A549 (cell line): Measurements from ENCODE around the gene SSPN. TPM values are rescaled to one million over a fixed set of nuclear protein-coding genes. Genes with fewer than 3 reads are reported as not detected.

Experiments used
- ATAC-seq, 2 experiments: fragments of 200-7000 bp in 1 of 2; fragments of >200 bp in 1 of 2; cut with Nextera tagmentation in 1 of 2; cut with Tn5 transposase in 1 of 2; 3 replicates each; pipeline versions ENCODE4 v1.8.0 to v1.9.1; 2018 to 2020; ENCODE audit warnings: mild to moderate bottlenecking in 1 of 2, moderate library complexity in 1 of 2
- CTCF ChIA-PET: fragments of 300-600 bp; sonication (Branson Sonifier 250); formaldehyde crosslinking; extraction: SDS; loops from one replicate; lab custom pipeline; 2021; ENCODE audit warnings: antibody characterized with exemption, inconsistent platforms; lab: Yijun Ruan, JAX
- POLR2A ChIA-PET: fragments of 350-600 bp; formaldehyde crosslinking; extraction: SDS; loops from one replicate; lab custom pipeline; 2021; ENCODE audit warnings: antibody characterized with exemption, inconsistent platforms; lab: Yijun Ruan, JAX
- DNase-seq, 2 experiments: peaks; one replicate each; pipeline versions ENCODE4 v3.0.0 to v3.0.0-alpha.2; 2011 to 2016; ENCODE audit warnings: low read depth in 1 of 2, low spot score in 1 of 2
- FAIRE-seq: peaks from 2 replicates; lab custom pipeline; 2011; peaks lifted over from hg19 to GRCh38; lab: Jason Lieb, UNC
- H3K27ac ChIP-seq, 2 experiments: fragments of >200 bp; sonication (Bioruptor Twin); formaldehyde crosslinking; 3 replicates each; pipeline ENCODE4 v1.5.1; 2016 to 2017
- H3K4me1 ChIP-seq: fragments of >200 bp; sonication (Bioruptor Twin); formaldehyde crosslinking; 3 replicates; pipeline ENCODE4 v1.6.1; 2016
- H3K4me2 ChIP-seq: fragments of >200 bp; sonication (Bioruptor Twin); formaldehyde crosslinking; 3 replicates; pipeline ENCODE4 v1.6.1; 2016
- H3K4me3 ChIP-seq: fragments of >200 bp; sonication (Bioruptor Twin); formaldehyde crosslinking; 3 replicates; pipeline ENCODE4 v1.5.1; 2016
- H3K9me3 ChIP-seq: fragments of >200 bp; sonication (Bioruptor Twin); formaldehyde crosslinking; 3 replicates; pipeline ENCODE4 v1.6.1; 2016
- BCL3 ChIP-seq: fragments of >200 bp; sonication (Bioruptor Twin); formaldehyde crosslinking; IDR thresholded peaks from 3 replicates; pipeline ENCODE4 v1.6.1; 2016
- BHLHE40 ChIP-seq: IDR thresholded peaks from 2 replicates; pipeline ENCODE4 v1.6.1; 2012; ENCODE audit warnings: low read depth, low read length, inconsistent platforms
- CBX2 ChIP-seq: fragments of 200-600 bp; sonication (generic); IDR thresholded peaks from 2 replicates; pipeline ENCODE4 v1.6.1; 2016; ENCODE audit warnings: low read depth, mild to moderate bottlenecking, borderline replicate concordance
- CBX8 ChIP-seq: fragments of 200-600 bp; sonication (generic); IDR thresholded peaks from 2 replicates; pipeline ENCODE4 v1.6.1; 2016
- CHD2 ChIP-seq: fragments of 150-350 bp; IDR thresholded peaks from 2 replicates; pipeline ENCODE4 v1.6.1; 2014; ENCODE audit warnings: low read length; ENCODE audit not compliant: partially characterized antibody
- CTCF ChIP-seq: fragments of >200 bp; sonication (Bioruptor Twin); formaldehyde crosslinking; IDR thresholded peaks from 3 replicates; pipeline ENCODE4 v1.5.1; 2016
- EHF ChIP-seq: fragments of 250-450 bp; sonication (Bioruptor Pico); IDR thresholded peaks from 2 replicates; pipeline ENCODE4 v1.5.0; 2020; ENCODE audit warnings: mild to moderate bottlenecking
- EHMT2 ChIP-seq: fragments of 200-600 bp; sonication (generic); IDR thresholded peaks from 2 replicates; pipeline ENCODE4 v1.6.1; 2016; ENCODE audit warnings: antibody characterized with exemption, low read depth, mild to moderate bottlenecking, moderate library complexity
- EP300 ChIP-seq, 2 experiments: fragments of >200 bp; sonication (Bioruptor Twin); formaldehyde crosslinking; IDR thresholded peaks; 2 replicates in 1 of 2; 3 replicates in 1 of 2; pipeline ENCODE4 v1.6.1; 2016 to 2017
- FOSL2 ChIP-seq, 2 experiments: fragments of 450-650 bp in 1 of 2; fragments of >200 bp in 1 of 2; sonication (Bioruptor Twin) in 1 of 2; formaldehyde crosslinking; IDR thresholded peaks; 2 replicates each; pipeline versions ENCODE4 v1.5.0 to v1.6.1; 2016 to 2020; ENCODE audit warnings: mild to moderate bottlenecking in 1 of 2, moderate library complexity in 1 of 2
- FOXS1 ChIP-seq: fragments of 250-450 bp; sonication (Bioruptor Pico); IDR thresholded peaks from 2 replicates; pipeline ENCODE4 v1.5.0; 2020; ENCODE audit warnings: mild to moderate bottlenecking, moderate library complexity
- GATA3 ChIP-seq: IDR thresholded peaks from 2 replicates; pipeline ENCODE4 v1.6.1; 2012; ENCODE audit warnings: borderline replicate concordance
- HEYL ChIP-seq: fragments of 250-450 bp; sonication (Bioruptor Pico); IDR thresholded peaks from 2 replicates; pipeline ENCODE4 v1.8.0; 2021; ENCODE audit warnings: mild to moderate bottlenecking, moderate library complexity
- HMGXB4 ChIP-seq: fragments of 250-450 bp; sonication (Bioruptor Pico); IDR thresholded peaks from 2 replicates; pipeline ENCODE4 v1.5.0; 2021; ENCODE audit warnings: mild to moderate bottlenecking, moderate library complexity, borderline replicate concordance
- JUN ChIP-seq, 2 experiments: fragments of >200 bp; sonication (Bioruptor Twin); formaldehyde crosslinking; IDR thresholded peaks; 2 replicates in 1 of 2; 3 replicates in 1 of 2; pipeline ENCODE4 v1.6.1; 2016 to 2017
- JUNB ChIP-seq: fragments of >200 bp; sonication (Bioruptor Twin); formaldehyde crosslinking; IDR thresholded peaks from 2 replicates; pipeline ENCODE4 v1.6.1; 2016
- MAFK ChIP-seq: fragments of 450-650 bp; IDR thresholded peaks from 2 replicates; pipeline ENCODE4 v1.6.1; 2014; ENCODE audit not compliant: partially characterized antibody
- MAZ ChIP-seq: fragments of 150-350 bp; IDR thresholded peaks from 2 replicates; pipeline ENCODE4 v1.6.1; 2014; ENCODE audit warnings: antibody characterized with exemption, low read depth, low read length, borderline replicate concordance
- NPAS2 ChIP-seq: fragments of 250-450 bp; sonication (Bioruptor Pico); IDR thresholded peaks from 2 replicates; pipeline ENCODE4 v1.8.0; 2022; ENCODE audit warnings: mild to moderate bottlenecking, moderate library complexity, borderline replicate concordance
- PHF8 ChIP-seq: fragments of 200-600 bp; sonication (generic); IDR thresholded peaks from 2 replicates; pipeline ENCODE4 v1.6.1; 2016; ENCODE audit warnings: low read depth, mild to moderate bottlenecking, antibody characterized with exemption, moderate library complexity, borderline replicate concordance
- POLR2AphosphoS2 ChIP-seq: conservative IDR thresholded peaks from 2 replicates; pipeline ENCODE4 v1.6.1; 2012; ENCODE audit warnings: low read length, improper control_type of control experiment, inconsistent platforms
- RNF2 ChIP-seq: fragments of 200-600 bp; sonication (generic); IDR thresholded peaks from 2 replicates; pipeline ENCODE4 v1.6.1; 2016; ENCODE audit warnings: low read depth, mild to moderate bottlenecking, antibody characterized with exemption, moderate library complexity, borderline replicate concordance
- SMC3 ChIP-seq: fragments of >200 bp; sonication (Bioruptor Twin); formaldehyde crosslinking; IDR thresholded peaks from 3 replicates; pipeline ENCODE4 v1.6.1; 2018; ENCODE audit warnings: inconsistent platforms
- SREBF2 ChIP-seq: fragments of 450-650 bp; IDR thresholded peaks from 2 replicates; pipeline ENCODE4 v1.6.1; 2014; ENCODE audit warnings: mild to moderate bottlenecking, moderate library complexity
- ZNF302 ChIP-seq: fragments of 250-450 bp; sonication (Bioruptor Pico); IDR thresholded peaks from 2 replicates; pipeline ENCODE4 v1.9.0; 2021; ENCODE audit warnings: inconsistent platforms, mild to moderate bottlenecking, moderate library complexity
- WGBS: methylation state at CpG from one replicate; pipeline ENCODE4 v1.1.6; 2017; ENCODE audit errors: missing lambda C conversion rate; 5-methylcytosine and 5-hydroxymethylcytosine counted together
- polyA plus RNA-seq, 4 experiments: library from polyadenylated mRNA; depleted of rRNA in 3 of 4; stranded (reverse); fragments of >200 nt; fragmentation: RNase III in 1 of 4; extraction: RNeasy Plus Mini Kit Qiagen cat#74134 plus additional on column Dnase treatment in 1 of 4; gene quantifications; 2 replicates in 3 of 4; 3 replicates in 1 of 4; pipeline ENCODE4 v1.2.3, GENCODE V29; 2011 to 2017
- TF ChIP-seq, protein P1 (sequence below): fragments of 200-600 bp; sonication (generic); IDR thresholded peaks from 2 replicates; pipeline ENCODE4 v1.6.1; 2016; ENCODE audit warnings: antibody characterized with exemption, mild to moderate bottlenecking, moderate library complexity
- TF ChIP-seq, protein P2 (sequence below): fragments of 450-650 bp; IDR thresholded peaks from 2 replicates; pipeline ENCODE4 v1.6.1; 2014; ENCODE audit warnings: antibody characterized with exemption

The SSPN gene
- polyA plus RNA-seq, 2 of the 4 experiments (the other 2 are of a cell fraction) = 0.85 to 2.6 TPM

GRCh38 chr12:26203167-26203780, 7.9 kb downstream of the SSPN start:
- POLR2A ChIA-PET = no interaction called here
- CTCF ChIA-PET = interaction anchor here (1.7 to 2.0 kb wide), 2 partner anchors 17 to 69 kb away, joined by 4 to 6 read pairs; no protein-coding TSS in a partner anchor
- no peak for DNase-seq
- FAIRE-seq = no peak
- Histone ChIP-seq H3K4me3 (no peak overlapping the region), H3K27ac (no peak overlapping the region), H3K4me1 (no peaks in the 10 kb centered on the region), H3K4me2 (no peak overlapping the region), H3K9me3 (no peaks in the 10 kb centered on the region)
- TF ChIP-seq, protein P1, sequence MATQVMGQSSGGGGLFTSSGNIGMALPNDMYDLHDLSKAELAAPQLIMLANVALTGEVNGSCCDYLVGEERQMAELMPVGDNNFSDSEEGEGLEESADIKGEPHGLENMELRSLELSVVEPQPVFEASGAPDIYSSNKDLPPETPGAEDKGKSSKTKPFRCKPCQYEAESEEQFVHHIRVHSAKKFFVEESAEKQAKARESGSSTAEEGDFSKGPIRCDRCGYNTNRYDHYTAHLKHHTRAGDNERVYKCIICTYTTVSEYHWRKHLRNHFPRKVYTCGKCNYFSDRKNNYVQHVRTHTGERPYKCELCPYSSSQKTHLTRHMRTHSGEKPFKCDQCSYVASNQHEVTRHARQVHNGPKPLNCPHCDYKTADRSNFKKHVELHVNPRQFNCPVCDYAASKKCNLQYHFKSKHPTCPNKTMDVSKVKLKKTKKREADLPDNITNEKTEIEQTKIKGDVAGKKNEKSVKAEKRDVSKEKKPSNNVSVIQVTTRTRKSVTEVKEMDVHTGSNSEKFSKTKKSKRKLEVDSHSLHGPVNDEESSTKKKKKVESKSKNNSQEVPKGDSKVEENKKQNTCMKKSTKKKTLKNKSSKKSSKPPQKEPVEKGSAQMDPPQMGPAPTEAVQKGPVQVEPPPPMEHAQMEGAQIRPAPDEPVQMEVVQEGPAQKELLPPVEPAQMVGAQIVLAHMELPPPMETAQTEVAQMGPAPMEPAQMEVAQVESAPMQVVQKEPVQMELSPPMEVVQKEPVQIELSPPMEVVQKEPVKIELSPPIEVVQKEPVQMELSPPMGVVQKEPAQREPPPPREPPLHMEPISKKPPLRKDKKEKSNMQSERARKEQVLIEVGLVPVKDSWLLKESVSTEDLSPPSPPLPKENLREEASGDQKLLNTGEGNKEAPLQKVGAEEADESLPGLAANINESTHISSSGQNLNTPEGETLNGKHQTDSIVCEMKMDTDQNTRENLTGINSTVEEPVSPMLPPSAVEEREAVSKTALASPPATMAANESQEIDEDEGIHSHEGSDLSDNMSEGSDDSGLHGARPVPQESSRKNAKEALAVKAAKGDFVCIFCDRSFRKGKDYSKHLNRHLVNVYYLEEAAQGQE = no peak
- TF ChIP-seq JUNB (no peak), CBX2 (no peak), FOSL2 (IDR thresholded peaks at IDR 0.05) (no peak), FOSL2 (CRISPR knock-in tag; IDR thresholded peaks at IDR 0.05) (no peak), CHD2 (no peak), BHLHE40 (no peak), NPAS2 (CRISPR knock-in tag) (no peak), MAZ (no peak), BCL3 (no peak), HMGXB4 (CRISPR knock-in tag) (no peak), POLR2AphosphoS2 (no peak), PHF8 (no peak), SMC3 (no peak), HEYL (CRISPR knock-in tag) (no peak), GATA3 (no peak)
- ATAC-seq = no peak
- 72% methylated on average over 4 of the region's 4 CpGs for WGBS

- 39% methylated on average over 9 of the region's 9 CpGs for WGBS
- H3K27ac ChIP-seq = no peak overlapping the region
- H3K4me2 ChIP-seq = no peak overlapping the region
- DNase-seq = no peak
- no peak for ATAC-seq
- no peaks in the 10 kb centered on the region for H3K4me1 ChIP-seq
- no peaks in the 10 kb centered on the region for H3K9me3 ChIP-seq
- no peak for FAIRE-seq
- CTCF ChIA-PET = interaction anchor here (1.7 kb wide), 1 partner anchor 15 kb away, joined by 4 read pairs; no protein-coding TSS in a partner anchor
- no peak overlapping the region for H3K4me3 ChIP-seq
- POLR2A ChIA-PET = interaction anchor here (1.2 kb wide), 1 partner anchor 9 kb away, joined by 3 read pairs; the partner anchor contains the start of gene SSPN
- TF ChIP-seq NPAS2 (CRISPR knock-in tag) (no peak), SREBF2 (no peak), EHF (CRISPR knock-in tag) (no peak), CBX8 (no peak), FOXS1 (CRISPR knock-in tag) (no peak), JUN (IDR thresholded peaks at IDR 0.05) (no peak), RNF2 (no peak), CTCF (no peak), EHMT2 (no peak), MAFK (no peak), GATA3 (no peak), EP300 (IDR thresholded peaks at IDR 0.05) (no peak), ZNF302 (CRISPR knock-in tag) (no peak), CBX2 (no peak)
- TF ChIP-seq, protein P2, sequence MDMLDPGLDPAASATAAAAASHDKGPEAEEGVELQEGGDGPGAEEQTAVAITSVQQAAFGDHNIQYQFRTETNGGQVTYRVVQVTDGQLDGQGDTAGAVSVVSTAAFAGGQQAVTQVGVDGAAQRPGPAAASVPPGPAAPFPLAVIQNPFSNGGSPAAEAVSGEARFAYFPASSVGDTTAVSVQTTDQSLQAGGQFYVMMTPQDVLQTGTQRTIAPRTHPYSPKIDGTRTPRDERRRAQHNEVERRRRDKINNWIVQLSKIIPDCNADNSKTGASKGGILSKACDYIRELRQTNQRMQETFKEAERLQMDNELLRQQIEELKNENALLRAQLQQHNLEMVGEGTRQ = no peak
Observed at GRCh38 chr12:26204612-26205289, 9.4 kb downstream of the SSPN start.
